Measurements from ENCODE around the gene ALAD.
"Not testable (repeated sequence)": the region's sequence is repeated elsewhere in the genome, so short reads cannot be mapped to it uniquely, and the experiment has no call there.

Gene ALAD

GRCh38 chr9:113372059-113372458, 29.0 kb downstream of the ALAD start:
- DNase-seq = no peak

GRCh38 chr9:113370806-113371325, 30.2 kb downstream of the ALAD start:
- DNase-seq = no peak

GRCh38 chr9:113369855-113370140, 31.3 kb downstream of the ALAD start:
- DNase-seq = no peak

GRCh38 chr9:113368982-113369854, 31.9 kb downstream of the ALAD start:
- no peak for DNase-seq

GRCh38 chr9:113368348-113368981, 32.6 kb downstream of the ALAD start:
- DNase-seq = no peak

- DNase-seq = not testable (repeated sequence)
Measured at GRCh38 chr9:113365652-113366051, 35.4 kb downstream of the ALAD start.

- DNase-seq = no peak
Measured at GRCh38 chr9:113364951-113365350, 36.1 kb downstream of the ALAD start.

- no peak for DNase-seq
Measured at GRCh38 chr9:113363336-113363735, 37.7 kb downstream of the ALAD start.

- no peak for DNase-seq
Measured at GRCh38 chr9:113361304-113362018, 39.6 kb downstream of the ALAD start.

- DNase-seq = no peak
Measured at GRCh38 chr9:113360242-113360842, 40.7 kb downstream of the ALAD start.

GRCh38 chr9:113359385-113359784, 41.7 kb downstream of the ALAD start:
- no peak for DNase-seq

- no peak for DNase-seq
Measured at GRCh38 chr9:113356686-113357292, 44.3 kb downstream of the ALAD start.

GRCh38 chr9:113355040-113355596, 46.0 kb downstream of the ALAD start:
- no peak for DNase-seq

- no peak for DNase-seq
Measured at GRCh38 chr9:113352411-113352810, 48.7 kb downstream of the ALAD start.

GRCh38 chr9:113352006-113352405, 49.1 kb downstream of the ALAD start:
- DNase-seq = no peak

GRCh38 chr9:113350937-113351336, 50.1 kb downstream of the ALAD start:
- no peak for DNase-seq

- DNase-seq = no peak
Measured at GRCh38 chr9:113350107-113350661, 50.9 kb downstream of the ALAD start.

GRCh38 chr9:113349445-113350094, 51.5 kb downstream of the ALAD start, which contains the start of gene BSPRY:
TSS of gene BSPRY (plus strand) at chr9:113349541. CDS start at chr9:113349580, 39 bp downstream.
- no peak for DNase-seq

GRCh38 chr9:113349066-113349444, 52.0 kb downstream of the ALAD start:
- DNase-seq = no peak

GRCh38 chr9:113348437-113348836, 52.6 kb downstream of the ALAD start:
- no peak for DNase-seq

- DNase-seq = no peak
Measured at GRCh38 chr9:113345671-113346070, 55.4 kb downstream of the ALAD start.

Measured in left hindlimb (tissue), 1 donor.